Measurements from ENCODE around the gene NOXO1.

DNA sequence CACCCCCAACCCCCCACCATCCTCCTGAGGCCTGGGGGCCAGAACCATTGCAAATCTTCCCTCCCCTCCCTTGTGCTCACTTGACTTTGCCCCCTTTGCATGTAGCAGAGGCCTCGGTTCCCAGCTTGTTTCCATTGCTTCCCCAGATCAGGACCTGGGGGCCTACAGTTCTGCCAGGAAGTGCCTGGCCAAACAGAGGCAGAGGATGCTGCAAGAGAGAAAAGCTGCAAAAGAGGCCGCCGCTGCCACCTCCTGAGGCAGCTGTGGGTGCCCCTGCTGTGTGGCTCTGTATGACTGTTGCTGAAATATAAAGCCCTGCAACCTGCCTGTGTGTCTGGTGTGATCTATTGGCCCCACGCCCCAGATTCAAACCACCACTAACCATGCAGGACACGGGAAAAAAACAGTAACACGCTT lies 19.6 kb downstream of the NOXO1 start:
- TF ChIP-seq POLR2AphosphoS5 (IDR thresholded peaks at IDR 0.05; ENCODE audit: low read depth, low read length): no peak
- no peak for TF ChIP-seq POLR2A (IDR thresholded peaks at IDR 0.05; ENCODE audit: low read depth, low read length)
- no peak for TF ChIP-seq SPI1 (IDR thresholded peaks at IDR 0.05; ENCODE audit: low read depth, low read length)
- TF ChIP-seq TAF1 (IDR thresholded peaks at IDR 0.05; ENCODE audit: low read depth, low read length): no peak
- no peak for TF ChIP-seq PAX5 (IDR thresholded peaks at IDR 0.05; ENCODE audit: insufficient read depth, low read length, severe bottlenecking)
- no peak for TF ChIP-seq POU2F2 (IDR thresholded peaks at IDR 0.05; ENCODE audit: low read depth, low read length)
